Endometrial microvascular endothelial cells (primary cell): Measurements from ENCODE around the gene SLFN5. TPM values are rescaled to one million over a fixed set of nuclear protein-coding genes. Genes with fewer than 3 reads are reported as not detected.

Experiments
- in situ Hi-C: cut with HindIII; loops from 2 replicates; pipeline ENCODE4 v1.10.0; 2017; ENCODE audit warnings: low sequenced_read_pairs, low pct_unique_long_range_greater_than_20kb; ENCODE audit errors: inconsistent ontology term
- total RNA-seq: library from RNA; depleted of rRNA; stranded (reverse); fragments of >200 nt; gene quantifications from one replicate; pipeline ENCODE4 v1.2.3, GENCODE V29; 2015; ENCODE audit errors: inconsistent ontology term

SLFN5 gene
- total RNA-seq, 1 donor from 2014 or later = 26.3 TPM

GRCh38 chr17:35283767-35284166 is 40.9 kb downstream of the SLFN5 start:
- in situ Hi-C loops = no loop called here

GRCh38 chr17:35284955-35285354 is 42.1 kb downstream of the SLFN5 start:
- in situ Hi-C loops = no loop called here

GRCh38 chr17:35286120-35286781 is 43.4 kb downstream of the SLFN5 start:
- in situ Hi-C loops = no loop called here

- in situ Hi-C loops = no loop called here
Measured at GRCh38 chr17:35287286-35287811, 44.5 kb downstream of the SLFN5 start.

- in situ Hi-C loops = no loop called here
Measured at GRCh38 chr17:35289222-35289621, 46.4 kb downstream of the SLFN5 start.

GRCh38 chr17:35291802-35292201 is 48.9 kb downstream of the SLFN5 start:
- in situ Hi-C loops = no loop called here

GRCh38 chr17:35293151-35293847 is 50.4 kb downstream of the SLFN5 start:
- in situ Hi-C loops = no loop called here

- in situ Hi-C loops = no loop called here
Measured at GRCh38 chr17:35294756-35295155, 51.9 kb downstream of the SLFN5 start.

DNA sequence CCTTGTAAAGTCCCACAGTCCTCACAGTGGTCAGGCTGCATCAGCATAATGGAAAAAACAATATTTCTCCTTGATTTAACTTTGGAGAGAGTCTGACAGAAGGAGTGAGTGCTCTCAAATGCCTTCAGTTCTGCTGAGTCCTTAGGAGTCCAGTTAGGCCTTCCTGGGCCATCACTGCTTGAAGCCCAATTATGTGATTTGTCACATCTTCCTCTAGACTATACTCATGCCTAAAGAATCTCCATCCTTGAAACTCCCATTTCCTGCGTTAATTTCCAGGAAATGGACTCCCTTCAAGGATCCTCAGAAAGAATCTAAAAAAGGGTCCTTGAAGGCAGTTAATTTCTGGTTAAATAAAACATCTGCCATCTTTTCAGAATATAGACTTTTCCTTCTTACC is 52.8 kb downstream of the SLFN5 start:
- in situ Hi-C loops = no loop called here

GRCh38 chr17:35297666-35298065 is 54.8 kb downstream of the SLFN5 start:
- in situ Hi-C loops = no loop called here

DNA sequence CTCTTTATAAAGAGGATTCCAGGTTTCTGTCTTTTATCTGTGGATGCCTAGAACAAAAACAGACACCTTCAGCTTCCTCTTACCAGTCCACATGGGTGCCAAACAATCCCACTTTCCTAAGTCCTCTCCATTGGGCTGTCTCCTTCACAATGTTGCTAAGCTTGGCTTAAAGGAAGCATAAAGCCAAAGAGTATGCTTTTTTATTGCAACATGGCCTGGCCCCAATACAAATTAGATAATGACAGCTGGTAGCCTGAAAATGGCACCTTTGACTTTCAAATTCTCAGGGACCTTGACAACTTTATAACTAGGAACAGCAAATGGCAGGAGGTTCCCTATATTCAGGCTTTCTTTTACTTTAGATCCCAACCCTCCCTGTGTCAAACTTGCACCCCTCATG is 55.8 kb downstream of the SLFN5 start:
- in situ Hi-C loops = no loop called here

GRCh38 chr17:35299135-35299534 is 56.3 kb downstream of the SLFN5 start:
- in situ Hi-C loops = no loop called here

- in situ Hi-C loops = loop anchor here (25.0 kb wide), 1 partner anchor 228 kb away; the partner anchor contains the start of gene SLFN12L
Measured at GRCh38 chr17:35309345-35309744, 66.5 kb downstream of the SLFN5 start.

DNA sequence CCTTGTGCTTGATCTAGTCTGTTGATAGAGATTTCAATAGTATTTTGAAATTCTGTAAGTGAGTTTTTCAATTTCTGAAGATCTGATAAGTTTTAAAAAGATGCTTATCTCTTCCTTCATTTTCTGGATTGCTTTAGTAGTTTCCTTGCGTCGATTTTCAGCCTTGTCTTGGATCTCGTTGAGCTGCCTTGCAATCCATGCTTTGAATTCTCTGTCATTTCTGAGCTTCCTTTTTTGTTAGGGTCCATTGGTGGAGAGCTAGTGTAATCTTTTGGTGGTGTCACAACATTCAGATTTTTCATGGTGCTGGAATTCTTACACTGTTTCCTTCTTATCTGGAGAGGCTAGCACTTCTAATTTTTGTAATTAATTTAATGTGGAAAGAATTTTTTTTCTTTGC is 69.5 kb downstream of the SLFN5 start:
- in situ Hi-C loops = loop anchor here (10.0 to 25.0 kb wide), 2 partner anchors 178 to 225 kb away; partner anchors contain the start of gene SLFN12L

DNA sequence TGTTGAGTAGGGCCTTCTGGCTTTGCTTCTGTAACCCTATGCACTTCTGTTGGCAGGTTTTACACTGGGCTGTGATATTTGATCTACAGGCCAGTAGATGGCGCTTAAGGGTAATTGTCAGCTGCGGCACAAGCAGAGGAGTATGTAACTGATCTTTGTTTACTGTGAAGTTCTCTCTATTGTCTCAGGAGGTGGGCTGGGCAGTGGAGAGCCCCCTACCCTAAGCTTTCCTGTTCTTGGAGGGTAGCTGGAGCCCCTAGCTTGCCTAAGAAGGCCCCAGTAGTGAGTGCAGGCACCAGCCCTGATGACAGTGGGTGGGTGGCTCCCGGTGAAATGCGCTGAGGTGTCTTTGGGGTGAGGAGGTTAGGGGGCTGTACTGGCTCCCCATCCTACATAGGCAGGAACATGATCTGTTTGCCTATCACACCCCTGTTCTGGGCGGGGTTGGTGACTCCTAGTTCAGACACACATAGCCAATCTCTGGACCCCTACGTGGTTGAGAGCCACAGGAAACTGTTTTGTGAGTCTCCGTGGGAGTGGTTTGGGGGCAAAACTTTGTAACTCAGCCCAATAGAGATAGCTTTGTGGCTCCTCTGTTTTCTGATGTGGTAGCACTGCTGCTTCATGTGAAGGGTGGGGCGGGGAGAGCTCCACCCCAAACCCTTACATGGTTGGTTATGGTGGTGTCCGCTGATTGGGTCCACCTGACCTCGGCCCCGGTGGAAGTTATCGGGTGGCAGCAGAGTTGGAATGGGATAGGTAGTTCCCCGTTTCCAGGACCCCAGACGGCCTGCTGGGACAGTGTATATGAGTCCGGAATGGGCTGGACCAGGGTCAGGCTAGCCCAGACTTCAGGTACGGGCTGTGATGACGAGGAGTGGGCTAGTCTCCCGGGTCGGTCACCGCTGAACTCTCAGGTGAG is 70.2 kb downstream of the SLFN5 start:
- in situ Hi-C loops = loop anchor here (10.0 to 25.0 kb wide), 2 partner anchors 178 to 224 kb away; partner anchors contain the start of gene SLFN12L

DNA sequence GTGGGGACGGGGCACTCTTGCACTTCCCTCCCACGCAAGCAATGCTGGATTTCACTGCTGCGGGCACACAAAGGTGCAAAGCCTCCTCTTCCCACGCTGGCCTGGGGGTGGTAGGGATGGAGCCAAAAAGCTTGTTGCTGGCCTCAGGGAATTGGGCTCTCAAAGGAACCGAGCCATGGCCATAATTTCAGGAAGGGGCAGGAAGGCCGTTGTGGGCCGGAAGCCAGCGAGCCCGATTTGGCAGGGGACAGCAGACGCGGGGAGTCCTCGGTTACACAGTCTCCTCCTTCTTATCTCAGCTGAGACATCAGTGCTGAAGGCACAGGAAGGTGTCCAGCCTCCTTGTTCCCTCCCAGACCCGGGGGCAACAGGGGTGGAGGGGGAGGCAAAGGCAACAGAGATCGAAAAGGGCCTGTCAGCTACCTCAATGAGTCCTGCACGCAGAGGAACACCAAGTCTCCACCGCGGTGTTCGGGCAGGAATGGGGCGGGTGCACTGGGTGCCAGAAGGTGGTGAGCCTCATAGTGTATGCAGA is 71.1 kb downstream of the SLFN5 start:
- in situ Hi-C loops = loop anchor here (10.0 to 25.0 kb wide), 2 partner anchors 179 to 223 kb away; partner anchors contain the start of gene SLFN12L

DNA sequence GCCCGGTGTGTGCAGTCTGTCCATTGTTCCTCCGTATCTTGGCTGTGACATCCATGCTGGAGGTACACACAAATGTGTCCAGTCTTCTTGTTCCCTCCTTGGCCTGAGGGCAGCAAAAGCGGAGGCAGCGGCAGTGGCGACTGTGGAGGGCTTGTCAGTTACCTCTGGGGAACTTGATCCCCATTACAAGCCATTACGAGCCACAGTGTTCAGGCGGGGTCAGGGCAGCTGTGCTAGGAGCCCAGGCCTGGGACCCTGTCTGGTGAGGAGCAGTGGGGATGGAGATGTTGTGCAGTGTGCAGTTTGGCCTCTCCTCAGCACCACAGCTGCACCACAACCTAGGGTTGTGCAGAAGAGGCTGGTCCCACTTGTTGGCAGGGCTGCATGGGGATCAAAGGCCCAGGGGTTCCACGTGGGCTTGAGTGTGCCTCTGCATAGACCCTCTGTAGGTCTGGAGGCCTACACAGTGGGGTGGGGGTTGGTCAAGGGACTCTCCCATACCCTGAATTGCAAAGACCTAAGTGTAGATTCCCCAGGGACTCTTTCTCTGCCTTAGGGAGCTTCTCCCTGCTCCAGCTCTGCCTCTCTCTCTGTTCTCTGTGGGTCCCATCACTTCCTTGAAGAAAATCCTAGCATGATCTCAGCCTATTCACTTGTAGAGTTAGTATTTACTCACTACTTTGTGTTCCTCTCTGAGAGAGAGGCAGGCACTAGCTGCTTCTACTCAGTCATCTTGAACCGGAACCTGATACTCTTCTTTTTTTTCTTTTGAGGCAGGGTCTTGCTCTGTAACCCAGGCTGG is 71.7 kb downstream of the SLFN5 start:
- in situ Hi-C loops = loop anchor here (10.0 to 25.0 kb wide), 2 partner anchors 180 to 223 kb away; partner anchors contain the start of gene SLFN12L

DNA sequence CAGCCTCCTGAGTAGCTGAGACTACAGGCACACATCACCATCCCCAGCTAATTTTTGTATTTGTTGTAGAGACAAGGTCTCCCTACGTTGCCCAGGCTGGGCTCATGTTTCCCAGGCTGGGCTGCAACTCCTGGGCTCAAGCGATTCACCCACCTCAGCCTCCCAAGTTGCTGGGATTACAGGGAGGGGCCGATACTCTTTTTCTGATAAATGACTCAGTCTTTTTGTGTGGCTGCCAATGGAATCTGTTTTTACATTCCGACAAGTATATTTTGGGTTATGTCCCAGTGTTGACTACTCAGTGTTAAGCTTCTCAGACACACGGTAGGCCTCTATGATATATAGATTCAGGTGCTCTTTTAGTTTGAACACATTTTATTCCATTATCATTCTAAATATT is 72.4 kb downstream of the SLFN5 start:
- in situ Hi-C loops = loop anchor here (10.0 to 25.0 kb wide), 2 partner anchors 180 to 222 kb away; partner anchors contain the start of gene SLFN12L
